GM19324 (cell line): ENCODE measurements around the gene DYRK1A.

Experiments used
- ATAC-seq: cut with Tn5 transposase; IDR thresholded peaks from one replicate; pipeline ENCODE4 v1.9.1; 2021; ENCODE audit warnings: mild to moderate bottlenecking, moderate library complexity; ENCODE audit not compliant: unreplicated experiment, low FRiP score

The DYRK1A gene

GRCh38 chr21:37383784-37384311 is 17.3 kb downstream of the DYRK1A start:
- ATAC-seq, result no peak

- no peak for ATAC-seq
These were observed 17.8 kb downstream of the DYRK1A start for GRCh38 chr21:37384416-37384815.

GRCh38 chr21:37385179-37385765 is 18.7 kb downstream of the DYRK1A start:
- ATAC-seq, result no peak

GRCh38 chr21:37386151-37386550 is 19.6 kb downstream of the DYRK1A start:
- no peak for ATAC-seq

- ATAC-seq, result no peak
These were observed 22.9 kb downstream of the DYRK1A start for GRCh38 chr21:37389456-37389855.

GRCh38 chr21:37391666-37392065 is 25.1 kb downstream of the DYRK1A start:
- ATAC-seq, result no peak

GRCh38 chr21:37392441-37392840 is 25.9 kb downstream of the DYRK1A start:
- no peak for ATAC-seq

- no peak for ATAC-seq
These were observed 26.5 kb downstream of the DYRK1A start for GRCh38 chr21:37393030-37393429.

GRCh38 chr21:37393786-37394185 is 27.2 kb downstream of the DYRK1A start:
- ATAC-seq, result no peak

- no peak for ATAC-seq
These were observed 29.4 kb downstream of the DYRK1A start for GRCh38 chr21:37395961-37396360.

- ATAC-seq, result no peak
These were observed 30.3 kb downstream of the DYRK1A start for GRCh38 chr21:37396855-37397254.

- no peak for ATAC-seq
These were observed 32.1 kb downstream of the DYRK1A start for GRCh38 chr21:37398697-37399096.

- no peak for ATAC-seq
These were observed 35.8 kb downstream of the DYRK1A start for GRCh38 chr21:37402251-37402867.

GRCh38 chr21:37405629-37406028 is 39.1 kb downstream of the DYRK1A start:
- no peak for ATAC-seq

- ATAC-seq, result no peak
These were observed 41.3 kb downstream of the DYRK1A start for GRCh38 chr21:37407719-37408420.

- ATAC-seq, result no peak
These were observed 42.1 kb downstream of the DYRK1A start for GRCh38 chr21:37408464-37409193.

GRCh38 chr21:37410639-37411038 is 44.1 kb downstream of the DYRK1A start:
- ATAC-seq, result no peak

GRCh38 chr21:37412603-37413360 is 46.2 kb downstream of the DYRK1A start:
- no peak for ATAC-seq

GRCh38 chr21:37413553-37414291 is 47.1 kb downstream of the DYRK1A start:
- ATAC-seq, result no peak
